HG02763 (cell line): ENCODE data around the gene DCC.

Experiments
- ATAC-seq: cut with Tn5 transposase; IDR thresholded peaks from one replicate; pipeline ENCODE4 v1.9.1; 2021; ENCODE audit warnings: mild to moderate bottlenecking, moderate library complexity; ENCODE audit not compliant: unreplicated experiment

DCC gene, protein sequence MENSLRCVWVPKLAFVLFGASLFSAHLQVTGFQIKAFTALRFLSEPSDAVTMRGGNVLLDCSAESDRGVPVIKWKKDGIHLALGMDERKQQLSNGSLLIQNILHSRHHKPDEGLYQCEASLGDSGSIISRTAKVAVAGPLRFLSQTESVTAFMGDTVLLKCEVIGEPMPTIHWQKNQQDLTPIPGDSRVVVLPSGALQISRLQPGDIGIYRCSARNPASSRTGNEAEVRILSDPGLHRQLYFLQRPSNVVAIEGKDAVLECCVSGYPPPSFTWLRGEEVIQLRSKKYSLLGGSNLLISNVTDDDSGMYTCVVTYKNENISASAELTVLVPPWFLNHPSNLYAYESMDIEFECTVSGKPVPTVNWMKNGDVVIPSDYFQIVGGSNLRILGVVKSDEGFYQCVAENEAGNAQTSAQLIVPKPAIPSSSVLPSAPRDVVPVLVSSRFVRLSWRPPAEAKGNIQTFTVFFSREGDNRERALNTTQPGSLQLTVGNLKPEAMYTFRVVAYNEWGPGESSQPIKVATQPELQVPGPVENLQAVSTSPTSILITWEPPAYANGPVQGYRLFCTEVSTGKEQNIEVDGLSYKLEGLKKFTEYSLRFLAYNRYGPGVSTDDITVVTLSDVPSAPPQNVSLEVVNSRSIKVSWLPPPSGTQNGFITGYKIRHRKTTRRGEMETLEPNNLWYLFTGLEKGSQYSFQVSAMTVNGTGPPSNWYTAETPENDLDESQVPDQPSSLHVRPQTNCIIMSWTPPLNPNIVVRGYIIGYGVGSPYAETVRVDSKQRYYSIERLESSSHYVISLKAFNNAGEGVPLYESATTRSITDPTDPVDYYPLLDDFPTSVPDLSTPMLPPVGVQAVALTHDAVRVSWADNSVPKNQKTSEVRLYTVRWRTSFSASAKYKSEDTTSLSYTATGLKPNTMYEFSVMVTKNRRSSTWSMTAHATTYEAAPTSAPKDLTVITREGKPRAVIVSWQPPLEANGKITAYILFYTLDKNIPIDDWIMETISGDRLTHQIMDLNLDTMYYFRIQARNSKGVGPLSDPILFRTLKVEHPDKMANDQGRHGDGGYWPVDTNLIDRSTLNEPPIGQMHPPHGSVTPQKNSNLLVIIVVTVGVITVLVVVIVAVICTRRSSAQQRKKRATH (N-terminal part only)

DNA sequence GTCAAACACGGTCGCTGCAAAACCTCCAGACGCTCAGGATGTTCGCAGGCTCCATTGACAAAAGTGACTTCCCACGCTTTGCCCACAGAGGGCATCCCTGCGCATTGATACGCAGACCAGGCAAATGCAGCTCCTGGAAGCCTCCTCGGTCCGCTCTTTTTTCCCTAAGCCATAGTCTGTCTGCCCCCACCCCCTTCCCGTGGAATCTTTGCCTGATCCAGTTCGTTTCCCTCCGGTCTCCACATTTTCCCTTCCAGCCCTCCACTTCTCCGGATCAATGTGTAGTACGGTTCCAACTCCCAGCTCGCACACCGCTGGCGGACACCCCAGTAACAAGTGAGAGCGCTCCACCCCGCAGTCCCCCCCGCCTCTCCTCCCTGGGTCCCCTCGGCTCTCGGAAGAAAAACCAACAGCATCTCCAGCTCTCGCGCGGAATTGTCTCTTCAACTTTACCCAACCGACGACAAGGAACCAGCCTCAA, at the start of gene DCC:
Gene DCC (plus strand): TSS at position 307 of the 481 bp plus-strand sequence. CDS start 591 bp downstream, outside the sequence.
- ATAC-seq: no peak

GRCh38 chr18:52310651-52311050, 29.3 kb upstream of the DCC start:
- ATAC-seq: no peak

DNA sequence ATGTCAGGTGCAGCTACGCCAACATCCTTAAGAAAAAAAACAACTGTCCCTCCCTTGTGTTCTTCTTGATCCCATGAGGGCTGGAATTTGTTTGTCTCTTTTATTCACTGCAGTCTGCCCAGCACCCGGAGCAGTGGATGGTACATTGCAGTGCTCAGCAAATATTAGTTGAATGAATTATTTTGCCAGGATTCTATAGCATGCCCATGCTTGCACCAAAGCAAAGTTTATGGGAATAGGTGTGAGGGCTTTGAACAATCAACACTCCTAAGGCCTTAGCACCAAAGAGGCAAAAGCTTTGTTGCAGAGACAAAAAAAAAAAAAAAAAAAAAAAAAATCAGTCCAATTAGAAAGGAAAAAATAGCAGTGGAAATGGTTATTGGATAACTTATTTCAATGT, 28.7 kb upstream of the DCC start:
- no peak for ATAC-seq

DNA sequence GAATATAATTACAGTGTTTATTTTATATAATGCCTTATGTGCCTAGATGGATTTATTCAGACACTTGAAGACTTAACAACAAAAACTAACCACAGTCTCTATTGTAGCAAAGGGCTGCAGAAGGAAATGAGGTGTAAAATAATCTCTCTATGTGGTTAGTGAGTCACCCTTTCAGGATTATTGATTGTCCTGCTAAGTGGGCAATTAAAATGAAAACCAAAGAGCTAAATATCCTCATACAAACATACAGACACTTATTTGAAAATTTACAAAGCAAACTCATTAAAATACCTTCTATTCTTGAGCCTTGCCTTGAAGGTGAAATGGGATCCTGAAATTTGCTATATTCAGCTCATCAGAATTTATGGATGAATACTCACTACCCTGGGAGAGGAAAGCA, 27.7 kb upstream of the DCC start:
- ATAC-seq: no peak

DNA sequence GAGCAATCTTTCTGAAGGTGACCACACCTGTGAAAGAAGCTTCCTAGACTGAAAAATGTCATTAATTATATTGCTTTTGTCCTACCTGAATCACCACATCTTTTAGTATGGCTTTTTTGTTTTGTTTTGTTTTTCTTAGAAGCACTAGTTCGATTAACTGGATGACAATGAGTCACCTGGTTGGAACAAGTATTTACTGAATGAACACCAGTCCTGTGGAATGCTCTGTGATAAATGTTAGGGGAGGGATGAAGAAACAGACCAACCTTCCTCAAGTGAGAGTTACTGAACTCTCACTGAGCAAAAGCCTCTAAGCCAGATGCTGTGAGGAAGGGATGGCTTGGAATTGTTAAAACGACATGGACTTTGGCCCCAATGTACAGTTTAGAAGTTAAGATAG, 26.8 kb upstream of the DCC start:
- ATAC-seq: no peak

DNA sequence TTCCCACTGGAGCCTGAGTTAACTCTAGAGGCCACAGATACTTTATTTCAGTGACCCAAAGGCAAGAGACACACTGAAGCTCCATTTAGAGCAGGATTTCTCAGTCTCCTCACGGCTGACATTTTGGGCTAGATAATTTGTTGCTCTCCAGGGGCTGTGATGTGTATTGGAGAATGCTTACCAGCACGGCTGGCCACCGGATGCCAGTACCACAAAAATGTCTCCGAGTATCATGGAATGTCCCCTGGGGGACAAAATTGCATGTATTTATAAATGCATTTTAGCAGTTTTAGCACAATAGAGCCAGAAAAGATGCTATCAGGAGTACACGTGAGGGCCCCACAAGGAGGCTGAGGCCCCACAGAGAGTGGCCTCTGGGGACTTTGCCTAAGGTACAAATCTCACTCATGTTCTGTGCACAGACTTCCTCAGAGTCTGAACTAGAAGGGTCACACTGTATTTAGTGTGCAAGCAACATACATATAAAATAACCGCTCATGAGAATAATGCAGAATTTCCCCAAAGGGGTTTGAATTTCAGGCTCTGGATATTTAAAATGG, 20.5 kb upstream of the DCC start:
- ATAC-seq: no peak

GRCh38 chr18:52322307-52322706, 17.7 kb upstream of the DCC start:
- ATAC-seq: no peak

- no peak for ATAC-seq
Measured at GRCh38 chr18:52323802-52324201, 16.2 kb upstream of the DCC start.

DNA sequence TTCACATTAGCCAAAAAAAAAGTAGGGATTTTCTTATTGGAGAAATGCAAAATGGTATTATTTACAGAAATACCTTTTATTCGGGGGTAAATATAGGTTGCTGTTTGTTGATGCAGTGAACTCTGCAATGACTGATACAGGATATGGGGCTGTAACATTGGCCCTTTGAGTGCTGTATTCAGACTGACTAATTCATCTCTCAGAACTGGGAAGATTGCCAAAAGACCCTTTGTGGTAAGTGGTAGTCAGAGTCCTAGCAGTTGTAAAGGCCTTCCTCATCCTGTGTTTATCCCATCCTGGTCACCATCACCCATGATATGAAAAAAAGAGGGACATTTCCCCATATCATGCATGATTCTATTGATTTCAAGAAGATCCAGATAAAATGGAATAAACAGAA, 14.0 kb upstream of the DCC start:
- ATAC-seq: no peak

- no peak for ATAC-seq
Measured at GRCh38 chr18:52333860-52334259, 6.1 kb upstream of the DCC start.

GRCh38 chr18:52334307-52334706, 5.7 kb upstream of the DCC start:
- no peak for ATAC-seq

DNA sequence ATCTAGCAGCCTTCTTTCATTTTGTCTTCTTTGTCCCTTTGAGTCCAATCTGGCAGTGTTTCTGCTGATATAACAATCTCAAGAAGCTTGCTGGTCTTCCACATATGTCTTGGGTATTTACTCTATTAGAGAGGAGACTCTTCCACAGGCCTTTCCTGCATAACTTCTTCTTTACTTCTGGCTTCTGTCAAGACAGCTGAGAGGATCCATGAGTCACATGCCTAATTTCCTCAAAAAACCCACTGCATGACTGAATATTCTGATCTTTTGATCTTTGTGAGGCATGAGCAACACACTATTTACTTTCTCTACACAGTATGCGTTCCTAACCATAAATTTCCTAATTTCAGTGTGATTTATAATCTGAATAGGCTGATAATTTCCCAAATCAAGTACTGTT, 5.1 kb upstream of the DCC start:
- ATAC-seq: no peak

GRCh38 chr18:52337276-52337675, 2.7 kb upstream of the DCC start:
- ATAC-seq: no peak

GRCh38 chr18:52340406-52341102, 557 bp downstream of the DCC start:
- ATAC-seq: no peak

GRCh38 chr18:52341103-52341432, 1.1 kb downstream of the DCC start:
- ATAC-seq: no peak

DNA sequence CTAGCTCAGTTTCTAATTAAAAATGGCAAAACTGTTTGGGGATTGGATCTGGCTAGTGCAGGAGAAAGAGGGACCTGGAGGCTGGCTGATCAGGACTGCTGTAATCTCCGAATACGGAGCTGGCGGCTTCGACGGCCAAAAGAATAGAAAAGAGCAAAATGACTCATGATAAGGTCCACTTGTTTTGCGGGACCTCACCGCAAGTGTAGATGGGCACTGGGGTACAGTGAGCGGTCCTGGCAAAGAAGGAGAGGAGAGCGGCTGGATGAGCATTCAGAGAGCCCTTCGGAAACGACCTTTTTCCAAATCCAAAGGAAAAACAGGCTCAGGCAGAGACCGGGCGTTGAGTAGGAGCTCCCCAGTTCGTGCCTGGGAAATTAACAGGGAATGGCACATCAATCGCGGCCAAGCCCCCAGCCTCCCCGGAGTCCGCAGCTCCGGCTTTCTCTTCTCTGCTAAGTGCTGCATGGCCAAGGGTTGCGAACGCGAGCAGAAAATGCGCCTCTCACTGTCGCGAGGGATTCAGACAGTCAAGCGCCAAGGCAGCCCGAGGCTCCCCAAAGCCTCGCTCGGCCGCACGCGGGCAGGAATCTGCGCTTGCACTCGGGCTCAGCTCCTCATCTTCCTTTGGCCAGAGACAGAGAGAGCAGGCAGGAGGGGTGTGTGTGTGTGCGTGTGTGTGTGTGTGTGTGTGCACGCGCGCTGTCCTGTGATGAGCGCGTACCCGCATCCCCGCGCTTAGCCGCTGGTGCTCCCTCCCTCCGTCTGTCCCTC, 1.8 kb downstream of the DCC start:
- no peak for ATAC-seq

GRCh38 chr18:52342456-52342855, 2.5 kb downstream of the DCC start:
- ATAC-seq: no peak

GRCh38 chr18:52343138-52343537, 3.1 kb downstream of the DCC start:
- ATAC-seq: no peak

- no peak for ATAC-seq
Measured at GRCh38 chr18:52343731-52344340, 3.8 kb downstream of the DCC start.
